Measurements from ENCODE around the gene TMEM52B.

GRCh38 chr12:10190558-10191388 is 11.9 kb downstream of the TMEM52B start:
- no peak for TF ChIP-seq POLR2A (IDR thresholded peaks at IDR 0.05)
- TF ChIP-seq, protein P1, sequence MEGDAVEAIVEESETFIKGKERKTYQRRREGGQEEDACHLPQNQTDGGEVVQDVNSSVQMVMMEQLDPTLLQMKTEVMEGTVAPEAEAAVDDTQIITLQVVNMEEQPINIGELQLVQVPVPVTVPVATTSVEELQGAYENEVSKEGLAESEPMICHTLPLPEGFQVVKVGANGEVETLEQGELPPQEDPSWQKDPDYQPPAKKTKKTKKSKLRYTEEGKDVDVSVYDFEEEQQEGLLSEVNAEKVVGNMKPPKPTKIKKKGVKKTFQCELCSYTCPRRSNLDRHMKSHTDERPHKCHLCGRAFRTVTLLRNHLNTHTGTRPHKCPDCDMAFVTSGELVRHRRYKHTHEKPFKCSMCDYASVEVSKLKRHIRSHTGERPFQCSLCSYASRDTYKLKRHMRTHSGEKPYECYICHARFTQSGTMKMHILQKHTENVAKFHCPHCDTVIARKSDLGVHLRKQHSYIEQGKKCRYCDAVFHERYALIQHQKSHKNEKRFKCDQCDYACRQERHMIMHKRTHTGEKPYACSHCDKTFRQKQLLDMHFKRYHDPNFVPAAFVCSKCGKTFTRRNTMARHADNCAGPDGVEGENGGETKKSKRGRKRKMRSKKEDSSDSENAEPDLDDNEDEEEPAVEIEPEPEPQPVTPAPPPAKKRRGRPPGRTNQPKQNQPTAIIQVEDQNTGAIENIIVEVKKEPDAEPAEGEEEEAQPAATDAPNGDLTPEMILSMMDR (IDR thresholded peaks at IDR 0.05): peak; percentile 7 to 63 (median 54)
